ENCODE results near the gene CES5A. TPM values are rescaled to one million over a fixed set of nuclear protein-coding genes. Genes with fewer than 3 reads are reported as not detected.

Gene CES5A
- not detected in 3 replicates for total RNA-seq
- long read RNA-seq, result 0 reads

GRCh38 chr16:55875273-55875672 is at the start of gene CES5A:
TSS of gene CES5A (minus strand) at chr16:55875373. CDS start at chr16:55875221, 152 bp downstream.
- Mint-ChIP-seq H3K27me3 (ENCODE audit: low read depth) (peaks cover 3% of the 10 kb centered on the region), H3K27ac (ENCODE audit: unreplicated experiment) (no peak within 1 kb of the TSS), H3K4me1 (ENCODE audit: low read depth) (no peaks in the 10 kb centered on the region), H3K36me3 (ENCODE audit: low read depth) (no peaks in the 10 kb centered on the region), H3K4me3 (ENCODE audit: unreplicated experiment) (no peak within 1 kb of the TSS), H3K9me3 (ENCODE audit: low read depth) (no peaks in the 10 kb centered on the region)
- no peak for DNase-seq (ENCODE audit: low spot score)
- TF ChIP-seq, protein P1, sequence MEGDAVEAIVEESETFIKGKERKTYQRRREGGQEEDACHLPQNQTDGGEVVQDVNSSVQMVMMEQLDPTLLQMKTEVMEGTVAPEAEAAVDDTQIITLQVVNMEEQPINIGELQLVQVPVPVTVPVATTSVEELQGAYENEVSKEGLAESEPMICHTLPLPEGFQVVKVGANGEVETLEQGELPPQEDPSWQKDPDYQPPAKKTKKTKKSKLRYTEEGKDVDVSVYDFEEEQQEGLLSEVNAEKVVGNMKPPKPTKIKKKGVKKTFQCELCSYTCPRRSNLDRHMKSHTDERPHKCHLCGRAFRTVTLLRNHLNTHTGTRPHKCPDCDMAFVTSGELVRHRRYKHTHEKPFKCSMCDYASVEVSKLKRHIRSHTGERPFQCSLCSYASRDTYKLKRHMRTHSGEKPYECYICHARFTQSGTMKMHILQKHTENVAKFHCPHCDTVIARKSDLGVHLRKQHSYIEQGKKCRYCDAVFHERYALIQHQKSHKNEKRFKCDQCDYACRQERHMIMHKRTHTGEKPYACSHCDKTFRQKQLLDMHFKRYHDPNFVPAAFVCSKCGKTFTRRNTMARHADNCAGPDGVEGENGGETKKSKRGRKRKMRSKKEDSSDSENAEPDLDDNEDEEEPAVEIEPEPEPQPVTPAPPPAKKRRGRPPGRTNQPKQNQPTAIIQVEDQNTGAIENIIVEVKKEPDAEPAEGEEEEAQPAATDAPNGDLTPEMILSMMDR (IDR thresholded peaks at IDR 0.05), result no peak

- Mint-ChIP-seq H3K27me3 (ENCODE audit: low read depth) (peaks cover 26% of the 10 kb centered on the region), H3K4me1 (ENCODE audit: low read depth) (no peaks in the 10 kb centered on the region), H3K9me3 (ENCODE audit: low read depth) (peaks cover 3% of the 10 kb centered on the region), H3K36me3 (ENCODE audit: low read depth) (no peaks in the 10 kb centered on the region), H3K27ac (ENCODE audit: unreplicated experiment) (no peak overlapping the region), H3K4me3 (ENCODE audit: unreplicated experiment) (no peak overlapping the region)
- TF ChIP-seq, protein P1 (IDR thresholded peaks at IDR 0.05), result no peak
- no peak for DNase-seq (ENCODE audit: low spot score)
Measured at GRCh38 chr16:55922662-55923061, 47.5 kb upstream of the CES5A start.

DNA sequence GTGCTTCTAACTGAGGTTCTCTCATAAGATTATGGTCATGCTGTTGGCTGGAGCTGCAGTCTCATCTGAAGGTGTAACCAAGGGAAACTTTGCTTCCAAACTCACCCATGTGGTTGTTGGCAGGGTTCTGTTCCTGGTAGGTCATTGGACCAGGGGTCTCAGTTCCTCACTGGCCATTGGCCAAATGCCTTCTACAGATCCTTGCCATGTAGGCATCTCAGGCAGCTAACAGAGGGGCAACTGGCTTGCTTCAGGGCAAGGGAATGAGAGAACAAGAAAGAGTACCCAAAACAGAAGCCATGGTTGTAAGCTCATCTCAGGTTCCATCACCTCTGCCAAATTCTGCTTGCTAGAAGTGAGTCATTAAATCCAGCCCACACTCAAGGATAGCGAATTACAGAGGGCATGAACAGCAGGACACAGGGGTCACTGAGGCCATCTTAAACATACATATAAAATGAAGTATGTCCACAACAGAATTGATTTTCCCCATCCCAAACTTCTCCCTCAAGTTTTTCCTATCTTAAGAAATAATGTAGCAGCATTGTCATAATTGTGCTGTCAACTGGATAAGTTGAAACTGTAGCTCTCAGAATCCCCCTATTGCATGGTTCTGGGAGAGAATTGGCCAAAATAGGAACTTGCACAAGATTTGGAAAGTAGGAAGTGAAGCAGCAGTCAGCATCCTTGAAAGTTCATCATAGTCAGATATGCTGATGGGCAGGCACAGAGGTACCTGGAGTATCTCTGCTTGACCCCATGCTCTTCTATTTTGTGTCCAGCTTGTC is 42.4 kb upstream of the CES5A start:
- Mint-ChIP-seq H3K27me3 (ENCODE audit: low read depth) (peaks cover 14% of the 10 kb centered on the region), H3K36me3 (ENCODE audit: low read depth) (no peaks in the 10 kb centered on the region), H3K9me3 (ENCODE audit: low read depth) (peaks cover 3% of the 10 kb centered on the region)

GRCh38 chr16:55915096-55915827 is 40.1 kb upstream of the CES5A start:
- no peak for DNase-seq (ENCODE audit: low spot score)
- peaks cover 4% of the 10 kb centered on the region for H3K9me3 Mint-ChIP-seq (ENCODE audit: low read depth)
- no peaks in the 10 kb centered on the region for H3K36me3 Mint-ChIP-seq (ENCODE audit: low read depth)
- no peak overlapping the region for H3K27ac Mint-ChIP-seq (ENCODE audit: unreplicated experiment)
- no peaks in the 10 kb centered on the region for H3K4me1 Mint-ChIP-seq (ENCODE audit: low read depth)
- TF ChIP-seq, protein P1 (IDR thresholded peaks at IDR 0.05), result no peak
- peaks cover 6% of the 10 kb centered on the region for H3K27me3 Mint-ChIP-seq (ENCODE audit: low read depth)
- no peak overlapping the region for H3K4me3 Mint-ChIP-seq (ENCODE audit: unreplicated experiment)

More for the DNA sequence above, 42.4 kb upstream of the CES5A start:
- H3K27ac Mint-ChIP-seq (ENCODE audit: unreplicated experiment), result no peak overlapping the region
- no peak overlapping the region for H3K4me3 Mint-ChIP-seq (ENCODE audit: unreplicated experiment)
- TF ChIP-seq, protein P1 (IDR thresholded peaks at IDR 0.05), result no peak
- no peak for DNase-seq (ENCODE audit: low spot score)
- no peaks in the 10 kb centered on the region for H3K4me1 Mint-ChIP-seq (ENCODE audit: low read depth)

- no peaks in the 10 kb centered on the region for H3K4me1 Mint-ChIP-seq (ENCODE audit: low read depth)
- DNase-seq (ENCODE audit: low spot score), result no peak
- H3K4me3 Mint-ChIP-seq (ENCODE audit: unreplicated experiment), result no peak overlapping the region
Measured at GRCh38 chr16:55914383-55914782, 39.2 kb upstream of the CES5A start.

More at GRCh38 chr16:55914383-55914782, 39.2 kb upstream of the CES5A start:
- no peaks in the 10 kb centered on the region for H3K36me3 Mint-ChIP-seq (ENCODE audit: low read depth)
- H3K27ac Mint-ChIP-seq (ENCODE audit: unreplicated experiment), result no peak overlapping the region
- peaks cover 4% of the 10 kb centered on the region for H3K9me3 Mint-ChIP-seq (ENCODE audit: low read depth)
- H3K27me3 Mint-ChIP-seq (ENCODE audit: low read depth), result peaks cover 6% of the 10 kb centered on the region
- TF ChIP-seq, protein P1 (IDR thresholded peaks at IDR 0.05), result no peak

All from chondrocyte (in vitro differentiated cells).